ENCODE results near the gene SLC4A3. TPM values are rescaled to one million over a fixed set of nuclear protein-coding genes. Genes with fewer than 3 reads are reported as not detected.
A peak's percentile ranks its signal among the peaks of the same experiment; 100 is the strongest.

SLC4A3 gene
- total RNA-seq, 1 experiment from 2014 or later, result 11.4 TPM

DNA sequence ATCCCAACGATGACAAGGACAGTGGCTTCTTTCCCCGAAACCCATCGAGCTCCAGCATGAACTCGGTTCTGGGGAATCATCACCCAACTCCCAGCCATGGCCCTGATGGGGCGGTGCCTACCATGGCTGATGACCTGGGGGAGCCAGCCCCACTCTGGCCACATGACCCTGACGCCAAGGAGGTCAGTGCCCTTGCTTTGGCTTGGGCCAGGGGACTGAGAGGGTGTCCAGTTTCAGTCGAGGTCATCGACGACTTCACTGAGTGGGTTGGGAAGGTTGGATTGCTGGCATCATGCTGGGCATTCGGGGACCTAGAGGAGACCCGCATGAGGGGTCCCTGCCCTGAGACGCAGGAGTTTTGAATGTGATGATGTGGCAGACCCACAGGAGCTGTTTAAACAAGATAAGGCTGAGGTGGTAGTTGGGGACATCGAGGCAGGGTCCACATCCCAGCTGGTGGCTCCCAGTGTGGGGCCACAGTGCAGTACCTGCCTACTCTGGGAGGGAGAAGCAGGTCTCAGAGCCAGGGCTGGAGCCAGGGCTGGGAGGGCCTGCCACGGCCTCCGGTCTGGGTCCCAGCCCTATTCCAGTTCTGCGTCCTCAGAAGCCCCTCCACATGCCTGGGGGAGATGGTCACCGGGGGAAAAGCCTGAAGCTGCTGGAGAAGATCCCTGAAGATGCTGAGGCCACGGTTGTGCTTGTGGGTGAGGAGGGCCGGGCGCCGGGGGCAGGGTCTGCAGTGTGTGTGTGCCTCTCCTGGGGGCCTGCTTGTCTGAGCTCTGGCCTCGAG, 6.0 kb downstream of the SLC4A3 start:
- DNase-seq (ENCODE audit: low spot score), result no peak

- no peak for DNase-seq (ENCODE audit: low spot score)
These were observed 6.9 kb downstream of the SLC4A3 start for GRCh38 chr2:219634171-219634940.

- DNase-seq (ENCODE audit: low spot score), result no peak
These were observed 7.7 kb downstream of the SLC4A3 start for GRCh38 chr2:219634951-219635751.

DNA sequence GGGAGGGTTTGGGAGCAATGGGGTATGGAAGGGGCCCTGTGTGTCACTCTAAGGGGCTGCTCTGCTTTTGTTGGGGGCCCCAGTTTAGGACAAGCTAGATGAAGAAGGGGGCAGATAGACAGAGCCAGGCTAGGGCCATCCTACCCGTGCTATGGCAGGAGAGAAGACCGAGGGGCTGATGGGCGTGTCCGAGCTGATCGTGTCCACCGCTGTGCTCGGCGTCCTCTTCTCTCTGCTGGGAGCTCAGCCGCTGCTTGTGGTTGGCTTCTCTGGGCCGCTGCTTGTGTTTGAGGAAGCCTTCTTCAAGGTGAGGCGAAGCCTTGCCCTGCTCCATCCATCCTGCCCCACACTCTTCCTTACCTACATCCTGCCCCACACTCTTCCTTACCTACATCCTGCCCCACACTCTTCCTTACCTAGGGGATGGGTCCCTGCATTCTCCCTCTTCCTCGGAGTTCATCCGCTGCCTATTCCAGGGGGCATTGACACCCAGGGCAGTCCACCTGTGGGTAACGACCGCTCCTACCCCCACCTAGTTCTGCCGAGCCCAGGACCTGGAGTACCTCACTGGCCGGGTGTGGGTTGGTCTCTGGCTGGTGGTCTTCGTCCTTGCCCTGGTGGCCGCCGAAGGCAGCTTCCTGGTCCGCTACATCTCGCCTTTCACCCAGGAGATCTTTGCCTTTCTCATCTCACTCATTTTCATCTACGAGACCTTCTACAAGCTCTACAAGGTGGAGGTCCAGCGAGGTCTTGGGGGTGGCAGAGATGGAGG, 8.9 kb downstream of the SLC4A3 start:
- no peak for DNase-seq (ENCODE audit: low spot score)

DNA sequence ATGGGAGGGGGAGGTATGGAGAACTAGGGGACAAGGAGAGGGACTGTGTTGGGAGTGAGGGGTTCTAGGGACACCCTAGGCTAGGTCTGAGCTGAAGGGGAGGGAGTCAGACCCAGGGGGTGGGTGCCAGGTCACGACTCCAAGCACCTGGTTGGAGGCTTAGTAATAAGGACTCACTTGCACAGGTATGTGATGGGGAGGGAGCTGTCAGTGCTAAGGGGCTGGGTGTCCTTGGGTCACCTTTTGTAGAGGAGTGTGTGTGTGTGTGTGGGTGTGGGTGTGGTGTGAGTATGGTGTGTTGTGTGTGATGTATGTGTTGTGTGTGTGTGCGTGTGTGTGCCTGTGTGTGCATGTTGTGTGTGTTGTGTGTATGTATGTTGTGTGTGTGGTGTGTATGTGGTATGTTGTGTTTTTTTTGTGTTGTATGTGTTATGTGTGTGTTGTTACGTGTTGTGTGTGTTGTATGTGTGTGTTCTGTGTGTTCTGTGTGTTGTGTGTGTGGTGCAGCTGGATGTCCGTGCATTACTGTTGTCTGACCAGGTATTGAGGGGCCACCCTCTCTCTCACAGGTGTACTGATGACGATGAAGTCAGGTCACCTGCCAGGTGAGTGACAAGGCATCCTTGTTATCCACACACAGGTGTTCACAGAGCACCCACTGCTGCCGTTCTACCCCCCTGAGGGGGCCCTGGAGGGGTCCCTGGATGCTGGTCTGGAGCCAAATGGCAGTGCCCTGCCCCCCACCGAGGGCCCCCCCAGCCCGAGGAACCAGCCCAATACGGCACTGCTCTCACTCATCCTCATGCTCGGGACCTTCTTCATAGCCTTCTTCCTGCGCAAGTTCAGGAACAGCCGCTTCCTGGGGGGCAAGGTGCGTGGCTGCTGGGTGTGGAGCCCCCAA, 9.8 kb downstream of the SLC4A3 start:
- DNase-seq (ENCODE audit: low spot score), result no peak

GRCh38 chr2:219637842-219638185, 10.4 kb downstream of the SLC4A3 start:
- DNase-seq (ENCODE audit: low spot score), result no peak

GRCh38 chr2:219638217-219638947, 11.0 kb downstream of the SLC4A3 start:
- no peak for DNase-seq (ENCODE audit: low spot score)

GRCh38 chr2:219638948-219639755, 11.7 kb downstream of the SLC4A3 start:
- no peak for DNase-seq (ENCODE audit: low spot score)

GRCh38 chr2:219641390-219642068, 14.1 kb downstream of the SLC4A3 start:
- DNase-seq (ENCODE audit: low spot score), result no peak

DNA sequence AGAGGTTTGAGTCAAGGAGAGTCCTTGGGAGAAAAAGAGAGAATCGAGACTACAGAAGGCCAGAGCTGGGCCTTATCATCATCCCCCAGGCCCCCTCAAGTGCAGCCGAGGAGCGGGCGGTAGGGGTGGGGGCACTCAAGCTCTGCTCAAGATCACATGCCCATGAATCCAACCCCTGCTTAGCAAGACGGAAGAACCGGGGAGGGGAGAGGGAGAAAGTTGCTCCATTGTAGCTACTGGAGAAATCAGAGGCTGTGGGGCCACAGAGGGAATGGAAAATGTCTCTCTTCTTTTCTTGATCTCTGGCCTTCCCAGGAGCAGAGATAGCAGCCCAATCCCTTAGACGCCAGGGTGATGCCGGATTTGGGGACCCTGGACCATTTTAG, 14.6 kb downstream of the SLC4A3 start:
- DNase-seq (ENCODE audit: low spot score), result no peak

GRCh38 chr2:219642465-219643083, 15.1 kb downstream of the SLC4A3 start:
- DNase-seq (ENCODE audit: low spot score), result peak; percentile 93

DNA sequence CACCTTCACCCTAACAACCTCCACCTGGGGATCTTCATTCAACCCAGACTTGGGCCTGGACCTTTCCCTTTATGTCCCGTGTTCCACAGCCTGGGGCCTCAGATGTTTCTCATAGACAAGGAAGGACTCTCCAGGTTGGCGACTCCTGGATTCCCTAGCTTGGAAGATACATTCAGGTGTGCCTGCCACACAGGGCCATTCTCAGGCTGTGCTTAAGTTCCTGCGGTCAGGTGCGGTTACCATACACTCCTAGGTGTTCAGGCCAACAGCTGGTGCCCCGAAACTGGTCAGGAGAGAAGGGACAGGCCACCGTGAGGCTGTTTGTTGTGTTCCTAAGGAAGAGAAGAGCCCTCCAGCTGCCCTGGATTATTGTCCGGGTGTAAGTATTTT, 15.6 kb downstream of the SLC4A3 start:
- no peak for DNase-seq (ENCODE audit: low spot score)

GRCh38 chr2:219643788-219644398, 16.5 kb downstream of the SLC4A3 start:
- no peak for DNase-seq (ENCODE audit: low spot score)

GRCh38 chr2:219644801-219645480, 17.5 kb downstream of the SLC4A3 start:
- peak; percentile 50 for DNase-seq (ENCODE audit: low spot score)

- peak; percentile 91 for DNase-seq (ENCODE audit: low spot score)
These were observed 18.4 kb downstream of the SLC4A3 start for GRCh38 chr2:219645631-219646527.

- no peak for DNase-seq (ENCODE audit: low spot score)
These were observed 20.7 kb downstream of the SLC4A3 start for GRCh38 chr2:219648176-219648575.

Measured in A172 (cell line).